GM23338 (cell line): Measurements from ENCODE around the gene SMCO2. TPM values are rescaled to one million over a fixed set of nuclear protein-coding genes. Genes with fewer than 3 reads are reported as not detected.

ENCODE experiments used
- CREB1 ChIP-seq: fragments of 250-450 bp; sonication (Bioruptor Pico); IDR thresholded peaks from 2 replicates; pipeline ENCODE4 v1.5.0; 2020; ENCODE audit warnings: low read depth, mild to moderate bottlenecking, moderate library complexity
- EZH2phosphoT487 ChIP-seq: fragments of 200-600 bp; sonication (generic); IDR thresholded peaks from one replicate; pipeline ENCODE4 v1.8.1; 2018; ENCODE audit warnings: antibody characterized with exemption; ENCODE audit not compliant: unreplicated experiment
- JUNB ChIP-seq: IDR thresholded peaks from one replicate; pipeline ENCODE4 v1.6.1; 2016; ENCODE audit warnings: antibody characterized with exemption; ENCODE audit not compliant: unreplicated experiment
- NANOG ChIP-seq: IDR thresholded peaks from 2 replicates; pipeline ENCODE4 v1.6.1; 2016; ENCODE audit warnings: antibody characterized with exemption, borderline replicate concordance
- POLR2AphosphoS5 ChIP-seq: IDR thresholded peaks from 2 replicates; pipeline ENCODE4 v1.6.1; 2016; ENCODE audit warnings: antibody characterized with exemption, low read depth
- ZNF114 ChIP-seq: fragments of 250-450 bp; sonication (Bioruptor Pico); IDR thresholded peaks from 2 replicates; pipeline ENCODE4 v1.5.0; 2020; ENCODE audit warnings: mild to moderate bottlenecking, moderate library complexity
- ZNF462 ChIP-seq: fragments of 250-450 bp; sonication (Bioruptor Pico); IDR thresholded peaks from 2 replicates; pipeline ENCODE4 v1.5.0; 2020; ENCODE audit warnings: mild to moderate bottlenecking, moderate library complexity
- polyA plus RNA-seq: library from polyadenylated mRNA; unstranded; fragments of >200 nt; fragmentation: Nextera tagmentation; extraction: Ambion mirVana; gene quantifications from 2 replicates; pipeline ENCODE4 v1.2.1, GENCODE V29; 2016
- total RNA-seq: library from RNA; depleted of rRNA; stranded (reverse); fragments of >200 nt; shearing (Covaris generic); gene quantifications from 2 replicates; pipeline ENCODE4 v1.2.3, GENCODE V29; 2014
- TF ChIP-seq, protein P1 (sequence below), 2 experiments: fragments of 200-600 bp in 1 of 2; sonication (generic) in 1 of 2; conservative IDR thresholded peaks; 2 replicates each; pipeline versions ENCODE4 v1.5.1 to v1.6.1; 2016 to 2017; ENCODE audit warnings: antibody characterized with exemption in 2 of 2, low read depth in 2 of 2, mild to moderate bottlenecking in 2 of 2, moderate library complexity in 1 of 2

Gene SMCO2
- total and polyA plus RNA-seq, 2 experiments from 2014 or later = 0.86 TPM; not detected in 1

GRCh38 chr12:27508736-27509431 is 62.3 kb downstream of the SMCO2 start (continued):
- TF ChIP-seq ZNF462 (no peak), EZH2phosphoT487 (no peak), POLR2AphosphoS5 (no peak), ZNF114 (no peak), JUNB (no peak), NANOG (no peak), CREB1 (no peak)
- TF ChIP-seq, protein P1, sequence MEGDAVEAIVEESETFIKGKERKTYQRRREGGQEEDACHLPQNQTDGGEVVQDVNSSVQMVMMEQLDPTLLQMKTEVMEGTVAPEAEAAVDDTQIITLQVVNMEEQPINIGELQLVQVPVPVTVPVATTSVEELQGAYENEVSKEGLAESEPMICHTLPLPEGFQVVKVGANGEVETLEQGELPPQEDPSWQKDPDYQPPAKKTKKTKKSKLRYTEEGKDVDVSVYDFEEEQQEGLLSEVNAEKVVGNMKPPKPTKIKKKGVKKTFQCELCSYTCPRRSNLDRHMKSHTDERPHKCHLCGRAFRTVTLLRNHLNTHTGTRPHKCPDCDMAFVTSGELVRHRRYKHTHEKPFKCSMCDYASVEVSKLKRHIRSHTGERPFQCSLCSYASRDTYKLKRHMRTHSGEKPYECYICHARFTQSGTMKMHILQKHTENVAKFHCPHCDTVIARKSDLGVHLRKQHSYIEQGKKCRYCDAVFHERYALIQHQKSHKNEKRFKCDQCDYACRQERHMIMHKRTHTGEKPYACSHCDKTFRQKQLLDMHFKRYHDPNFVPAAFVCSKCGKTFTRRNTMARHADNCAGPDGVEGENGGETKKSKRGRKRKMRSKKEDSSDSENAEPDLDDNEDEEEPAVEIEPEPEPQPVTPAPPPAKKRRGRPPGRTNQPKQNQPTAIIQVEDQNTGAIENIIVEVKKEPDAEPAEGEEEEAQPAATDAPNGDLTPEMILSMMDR (conservative IDR thresholded peaks at IDR 0.05; ENCODE audit: low read depth in 2 of 2) = no peak
